AG09309 (cell line): ENCODE results near the gene KNDC1.
"Not testable (repeated sequence)": the region's sequence is repeated elsewhere in the genome, so short reads cannot be mapped to it uniquely, and the experiment has no call there.

ENCODE experiments used
- DNase-seq: peaks from one replicate; pipeline ENCODE4 v3.0.0-alpha.2; 2010; ENCODE audit warnings: low read depth
- H3K4me3 ChIP-seq: 2 replicates; pipeline ENCODE4 v1.5.1; 2011; ENCODE audit warnings: mild to moderate bottlenecking, low read depth, low read length, moderate library complexity; ENCODE audit not compliant: control insufficient read depth
- TF ChIP-seq, protein P1 (sequence below): IDR thresholded peaks from 2 replicates; pipeline ENCODE4 v1.5.1; 2011; ENCODE audit warnings: mild to moderate bottlenecking, low read depth, low read length, inconsistent platforms; ENCODE audit not compliant: insufficient read depth, control insufficient read depth; ENCODE audit errors: missing control alignments

The KNDC1 gene

DNA sequence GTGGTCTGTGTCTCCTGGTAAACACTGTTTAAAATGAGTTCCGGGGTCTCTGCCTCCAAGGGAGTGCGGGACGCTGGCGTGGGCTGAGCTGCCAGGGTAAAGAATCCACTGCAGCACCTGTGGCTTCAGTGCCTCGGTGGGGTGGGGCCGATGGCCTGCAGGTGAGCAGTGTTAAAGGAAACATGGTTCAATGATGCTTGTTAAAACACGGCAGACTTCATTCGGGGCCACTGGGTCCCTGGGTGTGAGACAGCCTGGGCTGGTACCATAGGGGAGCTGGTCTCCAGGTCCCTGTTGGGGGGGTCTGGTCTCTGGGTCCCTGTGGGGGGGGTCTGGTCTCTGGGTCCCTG, 24.9 kb upstream of the KNDC1 start:
- H3K4me3 ChIP-seq = no peak overlapping the region
- TF ChIP-seq, protein P1, sequence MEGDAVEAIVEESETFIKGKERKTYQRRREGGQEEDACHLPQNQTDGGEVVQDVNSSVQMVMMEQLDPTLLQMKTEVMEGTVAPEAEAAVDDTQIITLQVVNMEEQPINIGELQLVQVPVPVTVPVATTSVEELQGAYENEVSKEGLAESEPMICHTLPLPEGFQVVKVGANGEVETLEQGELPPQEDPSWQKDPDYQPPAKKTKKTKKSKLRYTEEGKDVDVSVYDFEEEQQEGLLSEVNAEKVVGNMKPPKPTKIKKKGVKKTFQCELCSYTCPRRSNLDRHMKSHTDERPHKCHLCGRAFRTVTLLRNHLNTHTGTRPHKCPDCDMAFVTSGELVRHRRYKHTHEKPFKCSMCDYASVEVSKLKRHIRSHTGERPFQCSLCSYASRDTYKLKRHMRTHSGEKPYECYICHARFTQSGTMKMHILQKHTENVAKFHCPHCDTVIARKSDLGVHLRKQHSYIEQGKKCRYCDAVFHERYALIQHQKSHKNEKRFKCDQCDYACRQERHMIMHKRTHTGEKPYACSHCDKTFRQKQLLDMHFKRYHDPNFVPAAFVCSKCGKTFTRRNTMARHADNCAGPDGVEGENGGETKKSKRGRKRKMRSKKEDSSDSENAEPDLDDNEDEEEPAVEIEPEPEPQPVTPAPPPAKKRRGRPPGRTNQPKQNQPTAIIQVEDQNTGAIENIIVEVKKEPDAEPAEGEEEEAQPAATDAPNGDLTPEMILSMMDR = no peak
- DNase-seq = no peak

GRCh38 chr10:133137486-133138145, 22.4 kb upstream of the KNDC1 start:
- not testable (repeated sequence) for H3K4me3 ChIP-seq, DNase-seq

DNA sequence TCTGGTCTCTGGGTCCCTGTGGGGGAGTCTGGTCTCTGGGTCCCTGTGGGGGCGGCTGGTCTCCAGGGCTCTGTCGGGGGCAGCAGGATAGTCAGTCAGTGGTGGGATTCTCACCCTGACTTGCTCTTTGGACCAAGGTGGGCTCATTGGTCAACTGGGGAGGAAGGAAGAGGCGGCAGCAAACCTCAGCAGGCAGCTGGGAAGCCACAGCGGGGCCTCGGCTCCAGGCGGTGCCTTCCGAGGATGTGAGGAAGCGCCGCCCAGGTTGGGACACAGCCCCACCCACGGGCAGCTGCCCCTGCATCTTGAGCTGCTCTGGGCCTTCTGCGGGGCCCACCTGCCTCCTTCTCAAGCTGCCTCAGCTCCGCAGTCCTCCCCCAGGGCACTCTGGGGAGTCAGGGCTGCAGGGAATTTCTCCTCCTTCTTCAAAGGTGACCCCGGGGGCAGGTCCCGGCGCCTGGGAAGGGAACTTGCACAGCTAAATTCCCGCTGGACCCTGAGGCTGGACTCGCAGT, 20.4 kb upstream of the KNDC1 start:
- H3K4me3 ChIP-seq = no peak overlapping the region
- TF ChIP-seq, protein P1 = no peak
- no peak for DNase-seq

DNA sequence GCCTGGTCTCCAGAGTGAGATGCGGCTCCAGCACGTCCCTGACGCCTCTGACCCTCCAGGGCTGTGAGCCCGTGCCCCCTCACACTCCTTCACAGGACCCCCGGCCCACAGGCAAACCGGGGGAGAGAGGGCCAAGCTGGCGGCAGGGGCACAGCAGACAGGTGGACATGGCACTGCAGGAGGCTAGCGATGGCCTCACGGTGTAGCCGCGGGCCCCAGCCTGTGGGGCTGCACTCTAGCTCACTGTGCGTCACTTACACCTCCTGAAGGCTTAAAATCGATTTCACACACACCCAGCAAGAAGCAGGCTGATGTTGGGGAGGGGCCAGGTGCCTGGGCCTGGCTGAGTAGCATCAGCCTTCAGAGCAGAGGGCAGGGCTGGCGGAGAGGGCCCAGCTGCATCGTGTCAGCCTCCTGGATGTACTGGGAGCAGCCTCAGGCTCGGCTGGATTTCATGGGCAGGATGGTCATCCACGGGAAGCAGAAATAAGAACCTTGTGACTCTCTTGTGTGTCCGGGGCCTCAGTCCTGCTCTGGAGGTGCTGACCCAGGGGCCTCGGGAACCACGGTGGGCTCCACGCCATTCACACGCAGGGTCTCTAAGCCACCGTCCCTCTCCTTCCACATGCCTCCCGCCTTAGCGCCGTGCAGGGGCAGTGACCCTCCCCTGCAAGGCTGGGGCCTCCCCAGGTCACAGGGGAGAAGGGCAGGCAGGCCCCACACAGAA, 19.4 kb upstream of the KNDC1 start:
- TF ChIP-seq, protein P1 = no peak
- no peak overlapping the region for H3K4me3 ChIP-seq

GRCh38 chr10:133141144-133141957, 18.7 kb upstream of the KNDC1 start:
- TF ChIP-seq, protein P1 = no peak

More for the DNA sequence above, 19.4 kb upstream of the KNDC1 start:
- DNase-seq = no peak

DNA sequence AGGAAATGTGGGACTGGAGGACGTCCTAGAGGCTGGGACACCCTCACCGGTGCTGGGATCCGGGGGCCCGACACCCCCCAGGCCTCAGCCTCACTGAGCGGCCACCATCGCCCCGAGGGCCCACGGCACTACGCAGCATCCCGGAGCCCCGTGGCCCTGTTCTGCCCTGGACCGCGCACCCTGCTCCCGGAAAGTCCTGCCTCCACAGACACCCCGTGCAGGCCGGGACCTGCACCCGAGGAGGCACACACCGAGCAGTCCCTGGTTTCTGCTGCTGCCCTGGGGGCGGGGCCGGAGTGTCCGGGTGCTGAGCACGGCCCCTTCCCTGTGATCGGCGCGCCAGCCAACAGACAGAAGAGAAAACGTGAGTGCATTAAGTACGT, 18.1 kb upstream of the KNDC1 start:
- TF ChIP-seq, protein P1 = no peak
- DNase-seq = no peak
- H3K4me3 ChIP-seq = no peak overlapping the region

More at GRCh38 chr10:133141144-133141957, 18.7 kb upstream of the KNDC1 start:
- no peak for DNase-seq
- no peak overlapping the region for H3K4me3 ChIP-seq

- no peak overlapping the region for H3K4me3 ChIP-seq
- no peak for DNase-seq
- TF ChIP-seq, protein P1 = no peak
These were observed 17.4 kb upstream of the KNDC1 start for GRCh38 chr10:133142523-133143199.
